Inflammatory macrophage (primary cell): ENCODE measurements around the gene HMSD.
"Not testable (repeated sequence)": the region's sequence is repeated elsewhere in the genome, so short reads cannot be mapped to it uniquely, and the experiment has no call there.

Source experiments
- DNase-seq, 2 donors: peaks; one replicate each; pipeline ENCODE4 v3.0.0-alpha.2; 2020 to 2022
- total RNA-seq, 18 experiments: gene quantifications; one replicate each; lab custom pipeline; 2026; ENCODE audit warnings: mixed read lengths in 6 of 18, inconsistent platforms in 2 of 18; lab: John Stamatoyannopoulos, UW

HMSD gene, protein sequence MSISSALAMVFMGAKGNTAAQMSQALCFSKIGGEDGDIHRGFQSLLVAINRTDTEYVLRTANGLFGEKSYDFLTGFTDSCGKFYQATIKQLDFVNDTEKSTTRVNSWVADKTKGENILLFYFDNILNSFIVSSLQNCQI
- 0 to 0.25 (median 0.04) reads per million in 18 experiments for total RNA-seq

- peak; percentile 53 to 68 for DNase-seq
These were observed at the start of gene HMSD for GRCh38 chr18:63949068-63949737. Gene HMSD, plus strand, starts transcription at chr18:63949301. Its CDS starts 4,155 bp downstream, at chr18:63953456.

- DNase-seq, result no peak
These were observed 45.1 kb upstream of the HMSD start for GRCh38 chr18:63903851-63904570.

DNA sequence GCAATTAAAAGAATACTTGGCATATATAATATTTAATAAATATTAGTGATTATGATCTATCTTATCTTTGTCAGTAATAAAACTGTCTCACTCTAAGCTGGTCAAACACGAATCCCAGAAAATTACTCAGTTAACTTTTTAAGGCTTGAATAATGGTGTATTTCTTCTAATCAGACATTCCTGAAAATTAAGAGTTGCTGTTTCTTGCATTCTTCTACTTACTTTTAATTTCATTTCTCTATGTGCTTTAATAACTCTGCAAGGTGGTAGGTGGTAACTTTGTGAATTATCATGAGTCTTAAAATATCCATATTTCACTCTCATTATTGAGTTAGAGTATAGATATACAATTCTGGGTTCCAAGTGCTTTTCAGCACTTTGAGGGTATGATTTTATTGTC, 44.4 kb upstream of the HMSD start:
- DNase-seq, result no peak

DNA sequence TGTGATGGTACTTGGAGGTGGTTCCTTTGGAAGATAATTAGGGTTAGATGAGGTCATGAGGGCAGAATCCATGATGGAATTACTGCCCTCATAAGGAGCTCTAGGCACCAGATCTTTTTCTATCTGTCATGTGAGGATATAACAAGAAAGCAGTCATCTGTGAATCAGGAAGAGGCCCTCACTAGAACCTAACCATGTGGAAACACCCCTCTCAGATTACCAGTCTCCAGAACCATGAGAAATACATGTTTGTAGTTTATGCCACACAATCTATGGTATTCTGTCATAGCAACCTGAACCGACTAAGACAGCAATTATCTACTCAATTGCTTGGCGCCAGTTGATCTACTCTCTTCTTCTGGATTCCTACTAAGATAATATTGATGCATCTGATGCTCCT, 43.7 kb upstream of the HMSD start:
- DNase-seq, result no peak

GRCh38 chr18:63906056-63906455, 43.0 kb upstream of the HMSD start:
- DNase-seq, result no peak

GRCh38 chr18:63907664-63908063, 41.4 kb upstream of the HMSD start, which contains the start of gene SERPINB10:
Gene SERPINB10, plus strand, starts transcription at chr18:63907958. Its CDS starts 7,553 bp downstream, at chr18:63915511.
- peak in 1 of 2 donors; percentile 50 for DNase-seq

DNA sequence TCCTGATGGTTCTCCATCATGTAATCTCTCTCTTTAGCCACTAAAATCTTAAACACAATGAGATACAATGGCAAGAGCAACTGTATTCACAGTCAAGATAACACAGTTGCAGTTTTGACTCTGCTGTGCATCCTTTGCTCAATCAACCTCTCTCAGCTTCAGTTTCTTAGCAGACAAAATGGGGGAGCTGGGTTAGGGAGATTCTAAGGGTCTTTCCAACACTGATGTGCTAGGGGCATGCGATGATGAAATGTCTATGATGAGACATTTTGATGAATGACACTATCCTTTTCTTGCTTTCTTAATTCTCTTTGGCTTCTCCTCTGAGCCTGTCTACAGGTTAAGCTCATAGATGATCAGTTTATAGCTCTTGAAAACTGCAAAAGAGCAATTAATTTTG, 40.2 kb upstream of the HMSD start:
- DNase-seq, result no peak

GRCh38 chr18:63909870-63910269, 39.2 kb upstream of the HMSD start:
- no peak for DNase-seq

DNA sequence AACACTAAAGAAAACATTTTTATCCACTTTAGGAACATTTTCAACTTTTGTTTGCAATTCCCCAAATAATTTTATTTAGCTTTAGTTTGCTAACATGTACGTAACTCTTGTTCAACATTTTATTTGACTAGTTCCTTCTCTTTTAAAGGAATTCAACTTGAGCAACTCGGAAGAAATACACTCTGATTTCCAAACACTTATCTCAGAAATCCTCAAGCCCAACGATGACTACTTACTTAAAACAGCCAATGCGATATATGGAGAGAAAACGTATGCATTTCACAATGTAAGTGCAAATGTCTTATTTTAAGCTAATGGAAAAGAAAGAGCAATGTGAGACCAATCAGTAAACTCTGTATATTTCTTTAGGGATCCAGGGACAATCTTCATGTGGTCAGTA, 31.3 kb upstream of the HMSD start:
- peak; percentile 59 to 91 for DNase-seq

GRCh38 chr18:63922049-63922448, 27.1 kb upstream of the HMSD start:
- DNase-seq, result no peak

- DNase-seq, result no peak
These were observed 24.6 kb upstream of the HMSD start for GRCh38 chr18:63924551-63924950.

DNA sequence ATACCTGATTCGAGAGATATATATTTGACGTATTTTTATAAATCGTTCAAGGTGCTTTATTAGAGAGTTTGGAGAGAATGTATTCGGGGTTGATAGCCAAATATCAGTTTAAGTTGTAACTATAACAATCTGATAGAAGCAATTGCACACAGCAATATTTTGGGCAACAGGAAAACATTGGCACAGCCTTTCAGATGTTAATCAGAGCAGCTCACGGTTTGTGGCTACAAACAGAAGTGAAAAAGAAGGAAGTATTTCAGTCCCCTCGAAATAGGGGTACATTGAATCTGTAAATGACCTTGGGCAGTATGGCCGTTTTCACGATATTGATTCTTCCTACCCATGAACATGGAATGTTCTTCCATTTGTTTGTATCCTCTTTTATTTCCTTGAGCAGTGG, 20.8 kb upstream of the HMSD start:
- DNase-seq, result peak; percentile 11 to 18

GRCh38 chr18:63929369-63929768, 19.7 kb upstream of the HMSD start:
- DNase-seq, result peak in 1 of 2 donors; percentile 29

DNA sequence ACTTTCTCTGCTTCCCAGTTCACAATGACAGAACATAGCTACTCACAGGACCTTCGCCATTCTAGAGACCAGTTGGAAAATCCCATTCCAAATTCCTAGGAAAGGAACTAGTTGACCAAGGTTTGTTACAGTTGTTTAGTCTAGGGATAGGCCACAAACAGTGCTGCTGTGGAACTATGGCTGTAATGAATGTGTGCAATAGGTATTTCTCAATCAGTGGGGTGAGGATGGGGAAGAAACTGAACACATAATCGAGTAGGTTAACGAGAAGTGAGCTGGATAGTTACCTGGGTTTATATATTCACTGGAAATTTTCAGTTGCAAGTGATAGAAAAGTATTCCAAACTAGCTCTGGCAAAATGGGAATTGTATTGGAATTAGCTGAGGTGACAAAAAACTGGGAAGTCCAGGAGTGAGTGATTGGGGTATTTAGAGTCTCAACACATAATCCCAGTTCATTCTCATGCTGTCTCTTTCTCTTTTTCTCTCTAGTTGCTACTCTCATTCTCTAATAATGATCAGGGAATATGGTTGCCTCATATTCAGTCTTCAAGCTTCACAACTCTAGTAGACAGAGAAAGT, 18.2 kb upstream of the HMSD start:
- DNase-seq, result peak; percentile 45 to 73

GRCh38 chr18:63936156-63936931, 12.8 kb upstream of the HMSD start:
- DNase-seq, result peak; percentile 90

DNA sequence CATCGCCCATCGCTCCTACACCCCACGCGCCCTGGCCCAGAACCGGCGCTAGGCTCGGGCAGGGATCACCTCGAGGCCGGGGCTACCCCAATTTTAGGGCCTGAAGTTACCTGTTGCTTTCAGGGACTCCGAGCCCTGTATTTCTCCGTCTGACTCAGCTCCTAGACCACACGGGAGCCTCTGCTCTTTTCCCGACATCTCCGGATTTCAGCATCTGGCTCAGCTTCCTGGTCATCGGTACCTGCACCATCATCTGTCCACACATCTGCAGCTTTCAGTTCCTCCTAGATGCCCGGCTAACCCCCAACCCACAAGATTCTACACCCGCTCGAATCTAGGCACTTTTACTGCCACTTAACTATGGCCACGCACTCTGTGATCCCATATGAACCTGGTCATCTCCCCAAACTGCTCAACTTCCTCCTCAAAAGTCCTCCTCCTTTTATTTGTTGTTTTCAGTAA, 12.1 kb upstream of the HMSD start:
- DNase-seq, result no peak

GRCh38 chr18:63940008-63940407, 9.1 kb upstream of the HMSD start:
- no peak for DNase-seq

DNA sequence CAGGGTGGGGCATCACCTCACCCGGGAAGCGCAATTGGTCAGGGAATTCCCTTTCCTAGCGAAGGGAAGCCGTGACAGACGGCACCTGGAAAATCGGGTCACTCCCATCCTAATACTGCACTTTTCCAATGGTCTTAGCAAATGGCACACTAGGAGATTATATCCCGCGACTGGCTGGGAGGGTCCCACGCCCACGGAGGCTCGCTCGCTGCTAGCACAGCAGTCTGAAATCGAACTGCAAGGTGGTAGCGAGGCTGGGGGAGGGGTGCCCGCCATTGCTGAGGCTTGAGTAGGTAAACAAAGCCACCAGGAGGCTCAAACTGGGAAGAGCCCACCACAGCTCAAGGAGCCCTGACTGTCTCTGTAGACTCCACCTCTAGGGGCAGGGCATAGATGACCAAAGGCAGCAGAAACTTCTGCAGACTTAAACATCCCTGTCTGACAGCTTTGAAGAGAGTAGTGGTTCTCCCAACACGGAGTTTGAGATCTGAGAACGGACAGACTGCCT, 8.5 kb upstream of the HMSD start:
- DNase-seq, result not testable (repeated sequence)

DNA sequence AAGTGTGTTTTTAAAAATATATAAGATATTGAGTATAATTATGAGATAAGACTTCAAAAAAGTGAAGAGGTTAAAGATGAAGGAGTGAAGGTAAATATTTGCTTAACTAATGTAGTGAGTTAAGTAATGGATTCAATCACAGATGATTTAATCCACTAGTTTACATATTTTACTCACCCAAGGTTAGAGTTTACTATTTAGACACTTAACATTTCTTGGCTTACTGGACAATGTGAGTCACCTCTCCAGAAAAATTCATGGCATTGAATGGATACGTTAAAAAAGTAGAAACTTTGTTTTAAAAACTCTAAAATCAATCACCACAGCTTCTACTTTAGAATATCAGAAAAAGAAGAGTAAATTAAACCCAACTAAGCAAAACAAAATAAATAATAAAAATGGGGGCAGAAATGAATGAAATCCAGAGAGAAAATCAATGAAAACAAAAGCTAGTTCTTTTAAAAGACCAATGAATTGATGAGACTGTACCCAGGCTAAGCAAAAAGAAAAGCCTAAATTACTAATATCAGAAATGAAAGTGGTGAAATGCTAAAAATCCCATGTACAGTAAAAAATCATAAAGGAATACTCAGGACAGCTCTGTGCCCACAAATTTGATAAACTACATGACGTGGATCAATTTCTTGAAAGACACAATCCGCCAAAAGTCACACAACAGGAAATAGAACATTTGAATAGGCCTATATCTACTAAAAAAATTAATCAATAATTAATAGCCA, 1.9 kb upstream of the HMSD start:
- no peak for DNase-seq

GRCh38 chr18:63951302-63951705, 2.2 kb downstream of the HMSD start:
- no peak for DNase-seq

GRCh38 chr18:63953811-63954210, 4.7 kb downstream of the HMSD start:
- no peak for DNase-seq
